GM21526 (cell line): ENCODE data around the gene GNAL.
"Not testable (repeated sequence)": the region's sequence is repeated elsewhere in the genome, so short reads cannot be mapped to it uniquely, and the experiment has no call there.

Experiments used
- ATAC-seq: cut with Tn5 transposase; IDR thresholded peaks from one replicate; pipeline ENCODE4 v1.9.1; 2021; ENCODE audit warnings: moderate library complexity; ENCODE audit not compliant: unreplicated experiment, low FRiP score

Gene GNAL

DNA sequence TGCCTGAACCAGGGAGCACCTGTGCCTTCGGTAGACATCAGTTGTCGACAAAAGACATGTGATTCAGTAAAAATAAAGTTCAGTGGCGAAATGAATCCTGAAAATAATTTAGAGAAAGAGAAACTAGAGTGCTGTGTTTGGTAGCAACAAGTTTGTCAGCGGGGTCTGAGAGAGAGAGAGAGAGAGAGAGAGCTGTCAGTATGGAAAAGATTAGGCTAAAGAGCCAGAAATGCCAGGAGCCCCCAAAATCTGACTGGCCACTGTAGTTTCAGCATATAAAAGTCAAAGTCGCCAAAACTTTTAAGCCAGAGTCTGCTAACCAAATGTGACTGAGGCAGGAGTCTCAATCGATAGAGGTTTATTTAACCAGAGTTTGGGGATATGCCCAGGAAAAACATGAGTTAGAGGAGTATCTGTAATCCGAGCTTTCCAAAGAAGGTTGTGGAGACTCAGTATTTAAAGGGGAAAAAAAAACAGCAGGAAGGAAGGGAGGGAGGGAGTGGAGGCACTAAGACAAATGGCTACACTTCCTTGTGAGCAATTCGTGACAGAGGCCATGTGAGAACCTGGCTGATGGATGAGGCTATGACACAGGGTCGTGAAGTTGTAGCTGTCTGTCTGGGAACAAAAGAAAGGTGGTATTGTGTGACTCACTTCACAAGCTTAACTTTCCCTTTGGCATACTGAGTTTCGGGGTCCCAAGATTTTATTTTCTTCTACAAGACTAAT lies 20.5 kb upstream of the GNAL start:
- ATAC-seq, result no peak

DNA sequence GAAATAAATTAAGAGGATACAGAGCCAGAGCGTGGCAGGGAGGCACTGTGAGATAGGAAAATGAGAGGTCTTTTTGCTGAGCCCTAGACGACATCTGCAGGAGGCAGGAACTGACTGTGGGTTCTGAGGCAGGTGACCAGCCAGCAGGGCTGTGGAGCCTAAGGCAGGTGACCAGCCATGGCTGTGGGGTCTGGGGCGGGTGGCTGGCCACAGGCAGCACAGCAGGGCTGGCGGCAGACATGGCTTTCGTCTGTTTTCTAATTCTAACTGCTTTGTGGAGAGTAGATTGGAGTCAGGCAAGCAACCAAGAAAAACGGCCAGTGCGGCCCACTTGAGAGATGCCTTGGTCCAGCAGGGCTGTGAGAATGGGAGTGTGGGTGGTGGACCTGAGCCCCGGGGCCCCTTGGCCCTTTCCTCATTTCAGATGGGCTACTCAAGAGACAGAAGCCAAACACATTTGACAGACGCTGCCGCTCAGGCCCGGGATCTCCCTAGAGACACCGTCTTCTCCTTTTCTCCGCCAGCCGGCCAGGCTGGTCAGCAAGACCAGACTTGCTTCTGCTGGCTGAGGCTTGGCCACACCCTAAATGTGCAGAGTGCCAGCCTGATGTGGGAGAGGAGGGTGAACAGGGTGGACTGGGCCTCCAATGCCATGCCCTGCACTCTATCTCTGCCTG lies 19.7 kb upstream of the GNAL start:
- no peak for ATAC-seq

DNA sequence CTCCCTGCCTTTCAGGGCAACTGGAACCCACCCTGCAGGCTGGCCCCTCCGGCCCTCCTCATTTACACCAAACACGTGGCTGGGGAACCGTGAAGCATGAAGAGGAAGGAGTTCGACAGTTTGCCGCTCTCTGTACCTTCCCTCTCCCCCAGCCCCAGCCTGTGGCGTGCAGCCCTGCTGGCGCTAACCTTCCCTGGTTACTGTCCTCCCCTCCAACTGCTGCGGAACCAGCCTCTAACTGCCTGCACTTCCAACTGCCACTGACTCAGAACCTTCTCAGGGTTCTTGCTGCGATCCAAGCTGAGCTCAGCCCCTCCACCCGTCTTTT lies 19.2 kb upstream of the GNAL start:
- ATAC-seq, result no peak

DNA sequence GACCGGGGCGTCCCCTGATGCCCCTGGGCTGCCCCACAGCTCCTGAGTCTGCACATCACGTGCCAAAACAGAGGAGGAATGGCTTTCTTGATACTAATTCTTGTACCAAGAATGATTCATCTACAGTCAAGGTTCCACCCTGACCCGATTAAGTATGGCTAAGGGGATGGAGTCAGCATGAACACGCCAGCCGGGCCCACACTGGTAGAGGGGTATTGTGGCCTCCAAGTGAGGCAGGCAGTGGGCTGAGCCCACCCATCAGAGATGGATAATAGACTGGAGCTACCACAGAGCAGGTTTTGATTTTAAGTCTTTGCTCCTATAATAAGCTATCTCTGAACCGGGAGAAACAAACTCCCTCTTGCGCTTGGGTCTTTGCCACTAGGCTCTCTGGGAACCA lies 17.9 kb upstream of the GNAL start:
- no peak for ATAC-seq

DNA sequence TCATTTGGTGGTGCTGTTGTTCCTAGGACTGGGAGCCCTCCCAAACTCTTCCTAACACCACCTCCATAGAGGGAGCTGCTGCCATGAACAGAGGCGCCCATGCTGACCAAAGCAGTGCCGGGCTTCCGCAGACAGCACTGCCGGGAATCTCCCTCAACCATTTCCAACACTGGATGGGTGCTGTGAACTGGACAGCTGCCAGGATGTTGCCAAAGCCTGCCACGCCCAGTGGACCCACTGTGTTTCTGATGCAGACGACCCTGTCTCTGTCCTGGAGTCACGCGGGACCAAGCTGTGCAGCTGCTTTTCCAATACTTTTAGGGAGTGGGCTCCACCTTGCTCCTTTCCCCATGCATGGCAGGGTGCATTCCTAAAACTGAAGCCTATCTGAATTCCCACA lies 16.9 kb upstream of the GNAL start:
- no peak for ATAC-seq

DNA sequence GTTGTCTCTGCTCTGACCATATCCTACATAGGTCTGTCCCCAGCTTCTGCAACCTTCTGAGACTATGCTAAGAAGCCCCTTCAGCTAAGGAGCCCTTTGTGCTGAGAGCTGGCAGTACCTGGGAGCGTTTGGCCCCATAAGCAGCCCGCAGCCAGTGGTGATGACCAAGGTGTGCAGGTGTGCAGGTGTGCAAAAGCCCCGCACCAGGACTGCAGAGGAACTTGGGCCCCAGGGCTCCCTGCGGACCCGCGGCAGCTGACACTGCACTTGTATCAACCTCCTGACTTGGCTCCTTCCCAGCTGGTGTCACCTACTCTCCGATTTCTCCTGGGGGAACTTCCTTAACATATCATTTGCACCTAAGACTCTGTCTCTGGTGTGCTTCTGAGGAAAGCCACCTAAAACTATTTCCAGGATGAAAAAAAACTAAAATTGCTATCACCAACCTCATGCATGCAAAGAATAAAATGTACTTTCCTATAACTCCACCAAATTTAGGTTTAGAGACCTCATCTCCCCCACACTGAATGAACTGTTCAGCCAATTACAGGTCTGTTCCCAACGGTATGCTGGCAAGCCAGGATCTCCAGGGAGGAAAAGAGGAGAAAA lies 16.1 kb upstream of the GNAL start:
- no peak for ATAC-seq

DNA sequence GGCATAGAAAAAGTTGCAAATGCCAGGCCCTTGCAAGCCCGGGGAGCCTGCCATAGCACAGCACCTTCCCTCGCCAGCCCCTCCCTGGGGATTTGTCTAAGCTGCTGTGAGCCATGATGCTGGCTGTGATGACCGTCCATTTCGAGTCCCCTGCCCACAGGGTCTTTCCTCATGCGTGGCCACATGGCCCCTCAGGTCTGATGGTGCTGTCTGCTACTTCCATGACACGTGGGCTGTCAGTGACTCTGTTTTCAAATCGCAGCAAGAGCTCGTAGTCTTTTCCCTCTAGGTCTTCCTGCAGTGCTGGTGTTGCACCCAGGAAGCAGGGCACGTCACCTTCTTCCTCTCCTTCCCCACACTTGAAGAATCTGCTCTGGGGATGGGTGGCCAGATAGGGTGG lies 15.5 kb upstream of the GNAL start:
- no peak for ATAC-seq

DNA sequence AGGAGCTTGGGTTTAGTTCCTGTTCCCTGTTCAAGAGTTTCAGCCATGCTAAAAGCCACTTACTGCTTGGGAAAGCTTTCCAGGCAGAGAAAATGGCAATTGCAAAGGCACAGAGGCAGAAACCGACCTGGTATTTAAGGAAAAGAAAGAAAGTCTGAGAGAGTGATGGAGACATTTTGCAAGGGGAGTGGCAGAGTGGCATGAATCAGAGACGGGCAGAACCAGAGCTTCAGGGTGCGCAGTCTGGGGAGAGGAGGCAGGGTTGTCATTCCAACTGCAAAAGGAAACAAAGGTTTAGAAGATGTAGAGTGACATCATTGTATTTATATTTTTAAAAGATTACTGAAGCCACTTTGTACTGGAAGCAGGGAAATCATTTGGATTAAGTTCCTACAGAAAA lies 14.9 kb upstream of the GNAL start:
- no peak for ATAC-seq

DNA sequence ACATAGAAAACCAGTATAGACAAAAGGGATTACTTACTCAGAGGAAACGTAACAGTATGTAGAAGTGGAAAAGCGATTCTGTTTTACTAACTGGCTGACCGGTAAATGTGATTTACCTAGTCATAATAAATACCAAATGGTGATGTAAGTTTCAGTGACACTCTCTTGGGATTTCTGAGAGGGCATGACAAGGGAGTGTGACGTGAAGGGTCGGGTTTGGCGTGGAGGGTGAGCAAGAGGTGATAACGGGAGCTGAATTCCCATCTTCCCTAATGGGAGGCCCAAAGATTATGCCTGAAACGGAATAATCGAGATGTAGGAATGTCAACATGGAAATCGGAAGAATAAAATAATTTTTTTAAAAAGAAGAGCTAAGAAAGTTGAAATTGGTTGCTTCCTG lies 12.7 kb upstream of the GNAL start:
- no peak for ATAC-seq

DNA sequence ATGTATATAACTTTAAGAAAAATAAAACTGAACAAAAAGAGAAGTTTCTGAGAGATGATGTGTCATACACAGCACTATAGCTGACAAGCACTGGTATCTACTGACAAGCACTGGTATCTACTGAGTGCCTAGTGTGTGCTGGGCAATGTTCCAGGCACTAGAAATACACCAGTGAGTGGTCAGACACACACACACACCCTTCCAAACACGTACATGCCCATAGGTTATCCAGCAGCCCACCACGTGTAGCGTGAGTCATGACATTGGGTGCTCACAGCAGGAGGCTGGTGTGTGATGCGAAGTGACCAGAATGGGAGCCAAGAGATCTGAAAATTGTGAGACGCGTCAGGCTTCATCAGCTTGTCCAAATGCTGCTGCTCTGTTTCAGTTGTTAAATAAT lies 12.2 kb upstream of the GNAL start:
- no peak for ATAC-seq

DNA sequence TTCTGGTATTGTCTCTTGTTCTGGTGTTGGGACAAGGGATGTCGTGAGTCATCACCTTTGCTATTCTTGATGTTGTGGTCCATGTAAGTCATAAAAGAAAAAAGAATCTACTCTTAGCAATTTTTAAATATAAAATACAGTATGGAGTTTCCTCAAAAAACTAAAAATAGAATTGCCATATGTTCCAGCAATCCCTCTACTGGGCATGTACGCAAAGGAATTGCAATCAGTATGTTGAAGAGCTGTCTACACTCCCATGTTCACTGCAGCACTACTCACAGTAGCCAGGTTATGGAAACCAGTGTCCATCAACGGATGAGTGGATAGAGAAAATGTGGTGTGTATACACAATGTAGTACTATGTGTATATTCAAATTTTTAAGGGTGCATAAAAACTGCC lies 10.9 kb upstream of the GNAL start:
- ATAC-seq, result no peak

DNA sequence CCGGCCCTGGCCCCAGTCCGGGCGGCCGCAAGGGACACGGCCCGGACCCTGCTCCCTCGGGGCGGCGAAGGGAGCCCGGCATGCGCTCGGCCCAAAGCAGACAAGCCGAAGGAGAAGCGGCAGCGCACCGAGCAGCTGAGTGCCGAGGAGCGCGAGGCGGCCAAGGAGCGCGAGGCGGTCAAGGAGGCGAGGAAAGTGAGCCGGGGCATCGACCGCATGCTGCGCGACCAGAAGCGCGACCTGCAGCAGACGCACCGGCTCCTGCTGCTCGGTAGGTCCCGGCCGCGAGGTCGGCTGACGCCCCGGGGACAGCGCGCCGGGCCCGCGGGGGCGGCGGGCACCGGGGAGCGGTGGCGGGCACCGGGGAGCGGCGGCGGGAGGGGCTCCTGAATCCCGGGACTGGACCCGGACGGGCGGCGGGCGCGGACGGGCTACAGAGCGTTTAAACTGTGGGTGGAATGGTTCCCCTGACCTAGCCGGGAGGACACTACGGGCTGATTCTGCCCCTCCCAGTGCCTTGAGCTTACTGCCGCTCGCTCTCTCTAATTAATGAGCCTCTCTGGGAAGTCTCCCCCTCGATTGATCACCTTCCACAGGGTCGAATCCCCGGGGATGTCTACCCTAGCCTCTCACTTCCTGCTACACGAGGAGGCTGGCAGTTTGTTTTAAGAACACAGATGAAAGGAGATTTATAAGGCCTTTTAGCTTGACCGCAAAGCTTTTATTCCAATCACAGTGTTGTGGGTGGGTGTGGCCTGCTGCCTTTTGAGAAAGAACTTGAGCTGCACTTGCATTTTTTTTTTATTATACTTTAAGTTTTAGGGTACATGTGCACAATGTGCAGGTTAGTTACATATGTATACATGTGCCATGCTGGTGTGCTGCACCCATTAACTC lies 853 bp downstream of the GNAL start:
- ATAC-seq, result no peak

DNA sequence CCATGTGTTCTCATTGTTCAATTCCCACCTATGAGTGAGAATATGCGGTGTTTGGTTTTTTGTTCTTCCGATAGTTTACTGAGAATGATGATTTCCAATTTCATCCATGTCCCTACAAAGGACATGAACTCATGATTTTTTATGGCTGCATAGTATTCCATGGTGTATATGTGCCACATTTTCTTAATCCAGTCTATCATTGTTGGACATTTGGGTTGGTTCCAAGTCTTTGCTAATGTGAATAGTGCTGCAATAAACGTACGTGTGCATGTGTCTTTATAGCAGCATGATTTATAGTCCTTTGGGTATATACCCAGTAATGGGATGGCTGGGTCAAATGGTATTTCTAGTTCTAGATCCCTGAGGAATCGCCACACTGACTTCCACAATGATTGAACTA lies 1.6 kb downstream of the GNAL start:
- not testable (repeated sequence) for ATAC-seq

DNA sequence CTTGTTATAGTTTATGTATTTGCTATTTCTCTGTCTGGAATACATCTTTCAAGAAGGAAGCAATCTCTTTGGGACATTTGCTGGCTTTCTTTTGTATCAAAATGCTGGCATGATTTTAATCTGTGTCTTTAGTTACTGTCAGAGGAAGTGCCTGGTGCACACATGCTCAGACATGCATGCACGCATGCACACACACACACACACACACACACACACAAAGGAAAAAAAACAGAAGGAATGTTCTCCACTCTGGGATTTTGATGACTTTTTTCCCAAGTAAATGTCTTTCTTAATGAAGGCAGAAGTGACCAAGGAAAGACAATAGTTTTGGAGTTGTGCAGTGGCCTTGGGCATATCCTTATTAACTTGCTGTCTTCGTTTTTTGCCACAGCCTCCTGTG lies 6.7 kb downstream of the GNAL start:
- ATAC-seq, result no peak

DNA sequence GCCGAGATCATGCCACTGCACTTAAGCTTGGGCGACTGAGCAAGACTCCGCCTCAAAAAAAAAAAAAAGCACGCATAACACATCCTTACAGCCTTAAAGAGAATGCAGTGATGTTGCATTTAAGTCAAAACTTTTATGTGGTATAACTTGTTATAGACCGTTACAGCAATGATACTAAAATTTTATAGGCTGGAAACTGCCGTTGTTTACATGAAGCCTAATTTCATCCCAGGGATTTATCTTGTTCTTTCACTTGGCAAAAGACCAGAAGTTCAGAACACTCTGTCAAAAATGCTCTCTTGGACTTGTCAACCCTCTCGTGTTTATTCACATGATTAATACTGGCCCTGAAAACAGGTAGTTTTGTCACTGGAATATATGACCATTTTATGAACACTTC lies 7.4 kb downstream of the GNAL start:
- no peak for ATAC-seq

DNA sequence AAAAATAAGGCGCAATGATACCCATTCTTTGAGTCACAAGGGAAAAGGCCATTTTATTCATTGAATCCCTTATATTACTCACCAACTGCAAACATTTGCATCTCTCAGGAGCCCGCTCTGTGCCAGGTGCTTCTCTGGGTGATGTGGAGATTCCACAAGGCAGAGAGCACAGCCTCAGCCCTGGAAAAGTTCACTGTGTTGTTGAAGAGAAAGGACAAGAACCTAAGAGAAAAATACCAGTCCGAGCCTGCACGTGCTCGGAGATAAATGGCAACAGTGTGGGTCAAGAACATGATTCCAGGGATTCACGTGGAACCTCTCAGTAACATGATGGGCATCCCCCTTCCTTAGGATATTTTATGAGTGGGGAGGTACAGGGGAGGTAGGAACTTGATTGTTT lies 11.8 kb downstream of the GNAL start:
- no peak for ATAC-seq

DNA sequence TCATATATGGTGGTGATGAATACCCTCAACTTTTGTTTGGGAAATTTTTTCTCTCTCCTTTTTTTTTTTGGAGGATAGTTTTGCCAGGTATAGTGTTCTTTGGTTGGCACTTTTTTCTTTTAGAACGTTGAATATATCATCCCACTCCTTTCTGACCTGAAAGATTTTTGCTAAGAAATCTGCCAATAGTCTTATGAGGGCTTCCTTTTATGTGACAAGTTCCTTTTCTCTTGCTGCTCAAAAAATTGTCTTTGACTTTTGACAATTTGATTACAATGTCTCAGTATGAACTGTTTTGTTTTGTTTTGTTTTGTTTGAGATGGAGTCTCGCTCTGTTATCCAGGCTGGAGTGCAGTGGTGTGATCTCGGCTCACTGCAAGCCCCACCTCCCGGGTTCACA lies 21.5 kb downstream of the GNAL start:
- ATAC-seq, result no peak

DNA sequence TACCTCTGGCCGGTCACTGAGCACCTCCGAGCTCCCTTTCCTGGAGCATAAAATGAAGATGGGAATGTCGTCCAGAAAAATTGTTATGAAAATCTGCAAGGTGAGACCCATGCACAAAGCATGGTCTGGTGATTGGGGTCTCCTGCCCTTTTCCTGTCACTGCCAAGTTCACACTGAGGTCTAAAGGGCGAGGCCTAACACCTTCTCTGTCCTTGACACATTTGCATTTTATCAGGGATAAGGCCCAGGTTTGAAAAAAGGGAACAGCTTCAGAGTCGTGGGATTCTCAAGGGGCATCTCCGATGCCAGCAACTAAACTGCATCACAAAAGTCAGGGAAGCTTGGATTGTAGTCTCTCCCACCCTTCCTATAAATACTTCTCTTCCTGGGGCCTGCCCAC lies 24.7 kb downstream of the GNAL start:
- ATAC-seq, result no peak

DNA sequence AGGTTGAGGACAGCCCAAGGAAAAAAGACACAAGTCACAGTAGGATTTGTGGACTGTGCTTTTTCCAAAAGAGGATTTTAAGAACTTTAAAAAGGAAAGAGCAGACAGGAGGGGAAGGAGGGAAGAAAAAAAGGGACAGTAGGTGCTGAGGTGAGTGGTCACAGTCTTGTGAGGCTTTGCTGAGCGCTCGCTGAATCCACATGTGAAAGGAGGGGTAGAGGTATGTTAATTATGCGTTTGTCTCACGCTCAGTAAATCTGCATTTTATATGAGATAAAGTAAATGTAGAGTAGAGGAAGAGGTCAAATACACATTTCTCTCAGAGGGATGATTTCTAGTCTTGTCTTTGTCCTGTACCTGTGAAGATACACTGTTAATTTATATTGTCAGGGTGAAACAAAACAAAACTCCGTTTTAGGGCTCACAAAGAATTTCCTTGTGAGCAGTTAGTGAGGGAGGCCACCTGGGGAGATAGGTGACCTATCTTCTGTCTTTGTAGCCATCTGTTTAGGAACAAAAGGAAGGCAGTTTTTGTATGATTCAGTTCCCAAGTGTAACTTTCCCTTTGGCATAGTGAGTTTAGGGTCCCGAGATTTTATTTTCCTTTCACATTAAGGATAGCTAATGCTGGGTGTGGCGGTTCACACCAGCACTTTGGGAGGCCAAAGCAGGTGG lies 25.3 kb downstream of the GNAL start:
- ATAC-seq, result no peak

DNA sequence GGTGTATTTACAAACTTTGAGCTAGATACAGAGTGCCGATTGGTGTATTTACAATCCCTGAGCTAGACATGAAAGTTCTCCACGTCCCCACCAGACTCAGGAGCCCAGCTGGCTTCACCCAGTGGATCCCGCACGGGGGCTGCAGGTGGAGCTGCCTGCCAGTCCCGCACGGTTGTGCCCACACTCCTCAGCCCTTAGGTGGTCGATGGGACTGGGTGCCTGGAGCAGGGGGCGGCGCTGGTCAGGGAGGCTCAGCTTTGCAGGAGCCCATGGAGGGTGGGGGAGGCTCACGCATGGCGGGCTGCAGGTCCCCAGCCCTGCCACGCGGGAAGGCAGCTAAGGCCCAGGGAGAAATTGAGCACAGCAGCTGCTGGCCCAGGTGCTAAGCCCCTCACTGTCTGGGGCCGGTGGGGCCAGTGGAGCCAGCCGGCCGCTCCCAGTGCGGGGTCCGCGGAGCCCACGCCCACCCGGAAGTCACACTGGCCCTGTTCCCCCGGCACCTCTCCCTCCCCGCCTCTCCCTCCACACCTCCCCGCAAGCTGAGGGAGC lies 27.8 kb downstream of the GNAL start:
- not testable (repeated sequence) for ATAC-seq
